Smooth muscle cell (in vitro differentiated cells): ENCODE measurements around the gene HK3. TPM values are rescaled to one million over a fixed set of nuclear protein-coding genes. Genes with fewer than 3 reads are reported as not detected.

ENCODE experiments used
- DNase-seq: peaks from one replicate; lab custom pipeline; 2025; ENCODE audit not compliant: unreplicated experiment; lab: John Stamatoyannopoulos, UW
- H2AFZ ChIP-seq: fragments of 200-600 bp; sonication (generic); 2 replicates; pipeline ENCODE4 v1.6.0; 2016; ENCODE audit warnings: antibody characterized with exemption, low read depth, mild to moderate bottlenecking
- H3F3A ChIP-seq: fragments of 200-600 bp; sonication (generic); 2 replicates; pipeline ENCODE4 v1.6.0; 2017; ENCODE audit warnings: antibody characterized with exemption, low read depth
- H3K27ac ChIP-seq: fragments of 200-600 bp; sonication (generic); 2 replicates; pipeline ENCODE4 v1.5.1; 2016; ENCODE audit warnings: low read depth, mild to moderate bottlenecking
- H3K27me3 ChIP-seq: fragments of 200-600 bp; sonication (generic); 2 replicates; pipeline ENCODE4 v1.6.1; 2016; ENCODE audit warnings: low read depth, mild to moderate bottlenecking
- H3K36me3 ChIP-seq: fragments of 200-600 bp; sonication (generic); 2 replicates; pipeline ENCODE4 v1.5.1; 2016; ENCODE audit warnings: low read depth
- H3K4me1 ChIP-seq: fragments of 200-600 bp; sonication (generic); 2 replicates; pipeline ENCODE4 v1.5.1; 2016; ENCODE audit warnings: low read depth
- H3K4me2 ChIP-seq: fragments of 200-600 bp; sonication (generic); 2 replicates; pipeline ENCODE4 v1.6.0; 2016; ENCODE audit warnings: mild to moderate bottlenecking
- H3K4me3 ChIP-seq: fragments of 200-600 bp; sonication (generic); 2 replicates; pipeline ENCODE4 v1.5.1; 2016; ENCODE audit warnings: mild to moderate bottlenecking
- H3K79me2 ChIP-seq: fragments of 200-600 bp; sonication (generic); 2 replicates; pipeline ENCODE4 v1.6.0; 2016; ENCODE audit warnings: low read depth, mild to moderate bottlenecking
- H3K9ac ChIP-seq: fragments of 200-600 bp; sonication (generic); 2 replicates; pipeline ENCODE4 v1.6.0; 2016; ENCODE audit warnings: low read depth
- H3K9me3 ChIP-seq: fragments of 200-600 bp; sonication (generic); replicated peaks from 2 replicates; pipeline ENCODE4 v1.5.1; 2016; ENCODE audit warnings: low read depth
- H4K20me1 ChIP-seq: fragments of 200-600 bp; sonication (generic); 2 replicates; pipeline ENCODE4 v1.6.0; 2016; ENCODE audit warnings: low read depth
- CTCF ChIP-seq: fragments of 200-600 bp; sonication (generic); IDR thresholded peaks from 2 replicates; pipeline ENCODE4 v1.5.1; 2017; ENCODE audit warnings: borderline replicate concordance, mild to moderate bottlenecking, antibody characterized with exemption; ENCODE audit not compliant: insufficient read depth, poor library complexity, severe bottlenecking
- WGBS: methylation state at CpG from one replicate; pipeline ENCODE4 v1.1.7; 2016; ENCODE audit warnings: low lambda C conversion rate; 5-methylcytosine and 5-hydroxymethylcytosine counted together
- polyA plus RNA-seq: library from polyadenylated mRNA; unstranded; fragments of >200 nt; fragmentation: Nextera tagmentation; extraction: Ambion mirVana; gene quantifications from 2 replicates; pipeline ENCODE4 v1.2.1, GENCODE V29; 2016
- total RNA-seq: library from RNA; depleted of rRNA; stranded (reverse); fragments of >200 nt; gene quantifications from 2 replicates; pipeline ENCODE4 v1.2.3, GENCODE V29; 2014

Gene HK3
- total and polyA plus RNA-seq, 2 experiments from 2014 or later: not detected

GRCh38 chr5:176865964-176866363 lies 33.2 kb downstream of the HK3 start:
- no peak overlapping the region for H3K4me3 ChIP-seq
- H3F3A ChIP-seq: no peaks in the 10 kb centered on the region
- TF ChIP-seq CTCF: no peak
- no peaks in the 10 kb centered on the region for H3K36me3 ChIP-seq
- H3K9ac ChIP-seq: no peak overlapping the region
- no peaks in the 10 kb centered on the region for H4K20me1 ChIP-seq
- no peak overlapping the region for H3K4me2 ChIP-seq
- no peaks in the 10 kb centered on the region for H3K79me2 ChIP-seq
- DNase-seq: no peak
- no peaks in the 10 kb centered on the region for H3K9me3 ChIP-seq
- H2AFZ ChIP-seq: no peak overlapping the region
- peaks cover 34% of the 10 kb centered on the region for H3K4me1 ChIP-seq
- H3K27ac ChIP-seq: no peak overlapping the region
- 84% methylated on average over 7 of the region's 7 CpGs for WGBS
- peaks cover 42% of the 10 kb centered on the region for H3K27me3 ChIP-seq

GRCh38 chr5:176864755-176865154 lies 34.4 kb downstream of the HK3 start:
- Histone ChIP-seq H3F3A (no peaks in the 10 kb centered on the region), H3K4me1 (peaks cover 34% of the 10 kb centered on the region), H3K9me3 (no peaks in the 10 kb centered on the region), H4K20me1 (no peaks in the 10 kb centered on the region), H3K27ac (no peak overlapping the region), H2AFZ (no peak overlapping the region), H3K4me2 (no peak overlapping the region), H3K4me3 (no peak overlapping the region), H3K9ac (no peak overlapping the region), H3K36me3 (no peaks in the 10 kb centered on the region), H3K27me3 (peaks cover 42% of the 10 kb centered on the region), H3K79me2 (no peaks in the 10 kb centered on the region)
- TF ChIP-seq CTCF: no peak
- no peak for DNase-seq
- WGBS: 95% methylated on average over 8 of the region's 8 CpGs

- Histone ChIP-seq H3K9ac (no peak overlapping the region), H4K20me1 (no peaks in the 10 kb centered on the region), H3K4me1 (peaks cover 34% of the 10 kb centered on the region), H3F3A (no peaks in the 10 kb centered on the region), H3K4me2 (no peak overlapping the region), H3K27ac (no peak overlapping the region), H3K9me3 (no peaks in the 10 kb centered on the region), H3K79me2 (no peaks in the 10 kb centered on the region), H3K36me3 (no peaks in the 10 kb centered on the region), H3K4me3 (no peak overlapping the region), H2AFZ (no peak overlapping the region), H3K27me3 (peaks cover 42% of the 10 kb centered on the region)
- 68% methylated on average over 5 of the region's 5 CpGs for WGBS
- TF ChIP-seq CTCF: no peak
- DNase-seq: no peak
Measured at GRCh38 chr5:176863765-176864098, 35.4 kb downstream of the HK3 start.

- no peaks in the 10 kb centered on the region for H3K9me3 ChIP-seq
- no peaks in the 10 kb centered on the region for H3K36me3 ChIP-seq
- no peak for DNase-seq
- H3K27me3 ChIP-seq: peaks cover 45% of the 10 kb centered on the region
- H3K4me2 ChIP-seq: no peak overlapping the region
- peaks cover 30% of the 10 kb centered on the region for H3K4me1 ChIP-seq
- WGBS: 60% methylated on average over 13 of the region's 15 CpGs
- no peaks in the 10 kb centered on the region for H4K20me1 ChIP-seq
- no peaks in the 10 kb centered on the region for H3K79me2 ChIP-seq
- TF ChIP-seq CTCF: no peak
- H3K27ac ChIP-seq: no peak overlapping the region
- H3F3A ChIP-seq: no peaks in the 10 kb centered on the region
- no peak overlapping the region for H3K4me3 ChIP-seq
- no peak overlapping the region for H3K9ac ChIP-seq
- H2AFZ ChIP-seq: no peak overlapping the region
Measured at GRCh38 chr5:176863041-176863764, 35.9 kb downstream of the HK3 start.
